ENCODE measurements around the gene METAP1D.
"Not testable (repeated sequence)": the region's sequence is repeated elsewhere in the genome, so short reads cannot be mapped to it uniquely, and the experiment has no call there.

The METAP1D gene

DNA sequence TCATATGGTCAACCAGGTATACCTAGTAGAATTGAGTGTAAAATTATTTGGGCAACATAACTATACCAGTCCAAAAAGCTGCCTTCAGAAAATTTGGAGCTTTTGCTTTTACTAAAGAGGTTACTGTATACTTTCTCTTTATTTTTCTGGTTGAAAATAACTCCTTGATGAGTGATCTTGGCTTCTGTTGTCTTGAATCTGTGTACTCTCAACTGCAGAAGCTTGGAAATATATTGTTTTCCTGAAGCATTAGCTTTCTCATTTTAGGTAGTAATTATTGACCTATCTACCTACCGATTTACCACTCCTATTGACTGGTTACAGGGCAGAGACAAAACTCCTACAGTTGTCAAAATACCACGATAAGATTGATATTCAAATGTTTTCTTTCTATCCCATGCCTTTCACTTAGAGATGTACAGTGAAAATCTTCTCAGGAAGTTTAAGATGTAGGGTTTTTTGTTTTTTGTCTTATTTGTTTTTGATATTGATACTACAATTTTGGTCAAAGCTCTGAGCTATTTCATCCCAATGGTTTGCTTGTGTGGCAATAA, 49.9 kb downstream of the METAP1D start:
- DNase-seq: no peak

DNA sequence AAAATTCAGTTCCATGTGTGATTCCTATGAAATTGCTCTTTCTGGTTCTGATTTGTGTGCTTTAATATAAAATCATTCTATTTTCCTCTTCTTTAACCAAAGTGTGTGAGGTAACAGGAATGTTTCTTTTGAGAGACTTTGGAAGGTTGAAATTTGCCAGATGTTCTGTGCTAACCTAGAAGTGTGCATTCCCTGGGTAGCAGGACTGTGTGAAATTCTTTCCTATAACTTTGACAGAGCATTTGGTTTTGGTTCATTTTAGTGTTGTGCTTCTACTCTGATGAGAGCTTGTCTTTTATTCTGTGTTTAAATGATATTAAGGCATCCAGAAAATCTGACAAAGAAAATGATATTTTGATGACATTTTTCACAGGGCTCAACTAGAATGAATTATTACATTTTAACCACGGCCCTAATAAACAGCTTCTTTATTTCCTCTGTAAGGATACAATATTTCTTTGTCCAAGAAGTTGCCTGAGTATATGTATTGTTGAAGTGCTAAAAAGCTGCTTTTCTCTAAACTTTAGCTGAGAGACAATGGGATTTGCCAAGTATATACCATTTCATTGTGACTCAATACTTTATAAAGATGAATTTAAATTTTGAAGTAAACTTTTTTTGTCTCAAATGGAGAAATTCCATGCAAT, 50.8 kb downstream of the METAP1D start:
- DNase-seq: no peak

DNA sequence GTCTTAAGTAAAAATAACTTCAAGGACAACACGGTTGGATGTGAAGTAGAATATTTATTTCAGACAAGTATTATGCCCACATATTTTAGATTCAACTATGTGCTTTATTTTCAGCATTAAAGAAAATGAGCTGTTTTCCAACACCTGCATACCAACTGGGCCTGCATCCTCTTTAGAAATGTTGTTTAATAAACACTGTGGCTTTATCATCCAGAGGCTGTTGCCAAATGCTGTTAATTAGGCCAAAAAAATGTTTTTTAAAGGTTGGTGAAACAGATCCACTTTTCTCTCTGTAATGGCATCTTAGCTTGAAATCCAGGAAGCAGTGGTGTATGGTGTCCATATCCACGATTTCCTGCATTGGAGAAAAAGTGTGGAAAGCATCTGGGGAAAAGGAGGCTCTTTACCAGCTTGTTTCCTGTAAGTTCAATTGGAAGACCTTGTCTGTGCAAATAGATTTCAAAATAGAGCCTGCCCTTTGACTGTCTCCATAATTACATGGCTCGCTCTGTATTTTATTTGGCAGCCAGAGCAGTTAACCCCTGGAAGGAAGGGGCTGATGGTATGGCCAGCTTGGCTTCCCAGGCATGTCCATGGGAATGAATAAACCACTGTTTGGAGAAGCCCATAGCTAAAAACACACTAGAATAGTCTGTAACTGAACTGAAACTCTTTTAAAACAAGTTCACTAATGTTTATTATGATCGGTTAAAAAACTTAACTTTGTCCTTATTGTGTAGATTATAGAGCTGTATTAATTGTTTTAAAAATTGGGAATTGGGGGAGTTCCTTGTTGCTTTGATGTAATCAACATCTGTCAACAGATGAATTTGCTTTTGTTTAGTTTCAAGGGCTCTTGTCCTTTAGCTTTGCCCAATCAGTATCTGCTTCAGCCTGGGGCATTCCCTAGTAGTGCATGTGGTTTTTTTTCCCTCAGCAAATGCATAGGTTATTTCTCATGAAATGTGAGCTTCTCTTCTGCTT, 52.5 kb downstream of the METAP1D start:
- DNase-seq: no peak

DNA sequence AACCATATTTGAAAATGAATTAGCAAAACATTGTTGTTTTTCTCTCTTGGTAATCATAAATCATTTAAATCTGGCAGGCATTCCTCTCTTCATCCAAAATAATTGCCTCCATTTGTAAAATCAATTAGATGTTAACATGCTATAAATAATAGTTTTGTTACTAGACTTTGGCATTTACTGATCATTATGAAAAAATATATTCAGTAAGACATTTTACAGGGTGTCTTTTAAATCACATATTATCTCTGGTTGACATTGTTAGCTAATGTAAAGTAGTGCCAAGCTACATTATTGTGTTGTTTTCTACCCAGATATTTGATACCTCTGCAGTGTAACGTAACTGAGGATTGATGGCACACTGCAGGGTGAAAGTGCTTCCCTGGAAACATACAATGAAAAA, 53.7 kb downstream of the METAP1D start:
- no peak for DNase-seq

DNA sequence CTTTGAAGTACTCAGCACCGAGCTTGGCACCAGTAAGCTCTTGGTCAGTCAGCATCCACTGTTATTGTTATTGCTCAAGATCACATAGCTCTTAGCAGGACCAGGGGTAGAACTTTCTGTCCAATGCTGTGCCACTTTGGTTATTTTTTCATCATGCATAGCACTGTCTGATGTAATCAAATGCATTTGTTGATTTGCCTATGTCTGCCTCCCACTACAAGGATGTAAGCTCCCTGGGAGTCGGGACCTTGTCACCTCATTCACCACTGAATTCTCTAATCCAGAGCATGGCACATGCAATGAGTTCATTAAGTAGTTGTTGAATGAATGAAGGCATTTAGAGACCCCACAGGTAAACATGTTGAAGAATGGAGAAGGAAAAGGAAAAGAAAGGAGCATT, 56.5 kb downstream of the METAP1D start:
- DNase-seq: no peak

DNA sequence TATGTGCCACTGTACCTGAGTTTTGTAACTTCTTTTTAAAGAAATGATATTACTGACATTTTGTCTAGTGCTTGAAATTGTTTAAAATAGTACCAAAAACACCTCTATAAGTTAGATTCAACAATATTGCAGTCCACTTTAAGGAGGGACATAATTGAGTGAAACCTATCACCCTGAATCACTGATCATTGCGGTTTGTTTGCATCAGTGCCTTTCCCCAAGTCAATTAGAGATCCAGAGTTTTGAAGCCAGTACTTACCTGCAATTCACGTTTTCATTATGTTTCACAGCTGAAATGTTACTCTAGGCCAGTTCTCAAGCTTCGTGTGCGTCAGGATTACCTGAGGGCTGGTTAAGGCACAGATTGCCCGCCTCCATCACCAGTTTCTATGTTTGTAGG, 58.9 kb downstream of the METAP1D start:
- DNase-seq: no peak

DNA sequence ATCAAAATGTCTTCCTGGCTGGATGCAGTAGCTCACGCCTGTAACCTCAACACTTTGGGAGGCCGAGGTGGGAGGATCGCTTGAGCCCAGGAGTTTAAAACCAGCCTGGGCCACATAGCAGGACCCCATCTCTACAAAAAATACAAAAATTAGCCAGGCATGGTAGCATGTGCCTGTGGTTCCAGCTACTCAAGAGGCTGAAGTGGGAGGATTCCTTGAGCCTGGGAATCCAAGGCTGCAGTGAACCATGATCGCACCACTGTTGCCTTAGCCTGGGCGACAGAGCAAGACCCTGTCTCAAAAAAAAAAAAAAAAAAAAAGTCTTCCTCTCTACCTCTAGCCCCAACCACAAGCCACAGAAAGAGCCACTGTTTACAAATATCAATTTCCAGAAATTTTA, 60.4 kb downstream of the METAP1D start:
- not testable (repeated sequence) for DNase-seq

DNA sequence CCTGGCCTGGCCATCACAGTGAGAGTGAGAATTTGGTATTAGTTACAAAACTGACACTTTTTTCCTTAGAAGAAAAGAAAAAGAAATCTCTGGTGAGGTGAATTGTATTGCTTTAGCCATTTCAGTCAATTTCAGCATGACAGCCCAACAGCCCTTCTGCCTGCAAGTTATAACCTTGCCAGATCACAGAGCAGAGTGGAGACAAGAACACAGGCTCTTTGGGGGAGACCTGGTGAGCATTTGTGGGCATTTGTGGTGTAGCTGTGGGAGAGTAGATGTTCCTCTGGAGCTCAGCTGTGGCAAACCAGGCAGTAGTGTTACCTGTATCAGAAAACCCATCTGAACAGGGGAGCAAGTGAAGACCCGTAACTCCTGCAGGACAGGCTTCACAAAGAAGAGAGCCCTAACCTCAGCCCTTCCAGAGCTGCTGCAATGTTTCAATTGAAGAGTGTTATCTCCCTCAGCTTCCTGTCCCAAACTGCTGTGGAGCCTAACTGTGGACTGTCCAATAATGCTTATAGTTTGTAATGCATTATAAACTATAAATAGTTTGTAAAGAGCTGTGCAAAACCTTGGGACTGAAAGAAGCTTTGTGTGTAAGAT, 62.8 kb downstream of the METAP1D start:
- no peak for DNase-seq

DNA sequence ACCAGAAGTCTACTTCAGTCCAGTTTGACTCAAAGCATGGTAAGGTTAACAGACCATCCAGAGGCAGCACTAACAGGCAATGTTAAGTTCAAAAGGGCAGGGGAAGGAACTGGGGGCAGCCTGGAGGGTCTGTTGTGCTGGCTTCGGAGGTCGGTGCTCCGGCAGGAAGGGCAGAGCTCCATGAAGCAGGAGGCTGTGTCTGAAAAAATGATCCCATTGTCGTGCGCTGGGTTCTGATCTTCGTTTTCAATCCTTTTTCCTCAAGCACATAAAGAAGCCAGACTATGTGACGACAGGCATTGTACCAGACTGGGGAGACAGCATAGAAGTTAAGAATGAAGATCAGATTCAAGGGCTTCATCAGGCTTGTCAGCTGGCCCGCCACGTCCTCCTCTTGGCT, 63.7 kb downstream of the METAP1D start:
- no peak for DNase-seq

DNA sequence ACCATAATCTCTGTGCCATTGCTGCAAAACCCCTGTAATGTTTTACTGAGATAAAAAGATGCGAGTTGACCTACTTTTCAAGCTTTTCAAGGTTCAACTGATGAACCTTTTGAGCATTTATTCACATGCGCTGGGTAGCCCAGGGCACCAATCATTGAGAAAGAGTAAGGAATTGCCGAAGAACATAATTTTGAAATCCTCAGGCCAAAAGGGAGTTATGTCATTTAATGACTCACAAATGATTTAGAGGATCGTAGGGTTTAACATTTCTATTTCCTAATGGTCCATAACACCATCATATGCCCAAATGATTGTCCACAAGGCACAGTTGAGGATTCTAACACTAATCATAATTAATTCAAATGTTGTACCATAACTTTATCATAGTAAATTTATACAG, 65.4 kb downstream of the METAP1D start:
- no peak for DNase-seq

DNA sequence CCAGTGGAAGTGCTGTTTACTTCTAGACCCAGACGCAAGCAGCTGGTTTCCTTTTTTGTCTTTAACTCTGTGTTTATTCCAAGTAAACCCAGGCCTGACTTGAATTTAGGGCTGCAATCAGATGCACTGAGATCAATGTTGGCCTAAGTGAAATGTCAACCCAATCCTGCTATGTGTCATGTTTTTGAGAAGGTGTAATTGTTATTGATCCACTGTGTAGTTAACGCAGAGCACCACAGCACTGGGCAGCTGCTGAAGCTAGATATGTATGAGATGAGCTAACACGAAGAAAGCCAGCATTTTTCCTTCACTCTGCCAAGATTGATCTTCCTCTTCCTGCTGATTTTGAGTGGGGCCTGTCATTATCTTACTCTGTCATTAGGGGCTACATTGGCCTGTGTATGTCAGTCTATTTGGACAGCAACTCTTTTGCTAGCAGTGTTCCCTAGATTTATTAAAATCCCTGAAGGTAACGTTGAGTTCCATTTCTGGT, 66.7 kb downstream of the METAP1D start:
- DNase-seq: no peak

DNA sequence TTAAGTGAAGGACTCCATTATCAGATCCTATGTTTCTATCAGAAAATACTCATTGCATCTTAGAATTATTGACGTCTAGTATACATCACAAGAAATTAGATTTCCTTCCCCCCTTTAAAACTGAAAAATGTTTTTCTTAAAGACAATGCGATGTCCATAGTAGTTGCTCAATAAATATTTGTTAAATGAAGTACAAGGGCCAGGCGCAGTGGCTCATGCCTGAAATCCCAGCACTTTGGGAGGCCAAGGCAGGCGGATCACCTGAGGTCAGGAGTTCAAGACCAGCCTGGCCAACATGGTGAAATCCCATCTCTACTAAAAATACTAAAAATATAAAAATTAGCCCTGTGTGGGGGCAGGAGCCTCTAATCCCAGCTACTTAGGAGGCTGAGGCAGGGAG, 68.2 kb downstream of the METAP1D start:
- DNase-seq: not testable (repeated sequence)

DNA sequence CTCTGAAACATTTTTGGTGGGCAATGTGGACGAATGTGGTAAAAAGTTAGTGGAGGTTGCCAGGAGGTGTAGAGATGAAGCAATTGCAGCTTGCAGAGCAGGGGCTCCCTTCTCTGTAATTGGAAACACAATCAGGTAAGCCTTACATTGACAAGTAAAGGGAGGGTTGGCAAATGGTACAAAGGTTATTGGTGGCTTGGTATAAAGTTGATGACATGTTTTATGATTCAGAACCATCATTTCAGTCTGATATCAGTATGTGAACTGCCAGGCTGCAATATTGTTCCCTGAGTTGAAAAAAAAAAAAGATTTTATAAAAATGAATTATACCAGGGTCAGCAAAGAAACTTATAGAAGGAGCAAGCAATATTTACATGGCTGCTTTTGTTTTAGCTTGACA, 71.2 kb downstream of the METAP1D start:
- DNase-seq: no peak

DNA sequence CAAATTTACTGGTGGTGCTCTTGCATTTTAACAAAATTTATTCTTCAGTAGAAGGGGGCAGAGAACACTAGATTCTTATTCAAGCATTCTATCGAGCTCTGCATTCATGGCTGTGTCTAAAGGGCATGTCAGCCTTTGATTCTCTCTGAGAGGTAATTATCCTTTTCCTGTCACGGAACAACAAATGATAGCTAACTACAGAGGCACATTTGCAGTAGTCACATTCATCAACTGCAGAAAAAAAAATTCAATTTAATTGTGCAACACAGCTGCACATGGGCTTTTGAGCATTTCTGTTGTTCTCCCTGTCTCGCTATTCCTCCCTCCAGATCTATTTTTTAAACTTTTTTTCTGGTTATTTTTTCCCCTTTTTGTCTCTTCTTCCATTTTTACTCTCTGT, 72.5 kb downstream of the METAP1D start:
- DNase-seq: no peak

DNA sequence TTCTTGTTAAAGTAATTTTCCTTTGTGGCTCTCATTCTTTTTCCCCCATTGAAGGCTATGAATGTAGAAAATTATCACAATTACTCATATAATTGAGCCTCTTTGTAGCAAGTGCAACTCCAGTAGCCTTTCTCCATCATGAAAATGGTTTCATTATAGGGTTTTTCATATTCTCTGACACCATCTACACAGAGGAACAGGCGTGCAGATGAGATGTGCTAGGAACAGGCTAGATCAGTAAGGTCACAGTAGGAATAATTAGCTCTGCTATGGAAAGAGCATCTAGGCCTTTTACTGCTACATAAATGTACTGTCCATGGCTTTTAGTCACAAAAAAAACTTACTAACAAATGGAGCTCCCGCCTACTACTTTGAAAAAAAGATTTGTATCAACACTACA, 73.0 kb downstream of the METAP1D start:
- DNase-seq: no peak

DNA sequence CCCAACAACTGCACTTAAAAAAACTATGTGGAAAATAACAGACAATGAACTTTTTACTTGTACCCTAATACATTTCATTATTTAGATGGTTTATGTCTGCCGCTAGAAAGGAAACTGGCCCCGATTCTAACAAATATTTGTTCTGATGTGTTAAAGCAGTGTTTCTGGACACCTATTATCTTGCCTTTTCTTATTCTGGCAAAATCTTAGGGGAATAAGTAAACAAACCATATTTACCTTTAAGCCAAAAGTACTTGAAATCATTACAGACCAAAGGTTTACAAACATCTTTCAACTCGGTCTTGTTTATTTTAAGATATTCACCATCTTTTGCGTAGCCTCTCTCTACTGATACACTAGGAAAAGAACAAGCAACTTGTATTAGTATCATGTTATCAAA, 73.8 kb downstream of the METAP1D start:
- DNase-seq: no peak

DNA sequence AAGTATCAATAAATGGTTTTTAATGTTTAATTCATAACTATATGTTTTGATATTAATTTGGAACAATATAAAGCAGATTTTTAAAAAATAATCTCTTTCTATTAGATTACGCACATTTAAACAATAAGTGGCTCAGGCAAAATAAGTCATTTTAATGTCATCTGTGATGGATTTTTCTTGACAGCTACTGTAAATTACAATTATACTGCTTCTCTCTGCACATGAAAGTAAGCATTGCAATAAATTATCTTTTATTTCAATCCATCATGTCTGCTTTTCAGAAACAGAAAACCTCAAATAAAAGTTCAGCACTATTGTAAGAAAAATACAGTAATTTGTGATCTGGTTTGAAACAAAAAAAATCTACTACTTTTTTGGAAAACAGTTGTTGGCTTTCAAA, 74.5 kb downstream of the METAP1D start:
- no peak for DNase-seq

DNA sequence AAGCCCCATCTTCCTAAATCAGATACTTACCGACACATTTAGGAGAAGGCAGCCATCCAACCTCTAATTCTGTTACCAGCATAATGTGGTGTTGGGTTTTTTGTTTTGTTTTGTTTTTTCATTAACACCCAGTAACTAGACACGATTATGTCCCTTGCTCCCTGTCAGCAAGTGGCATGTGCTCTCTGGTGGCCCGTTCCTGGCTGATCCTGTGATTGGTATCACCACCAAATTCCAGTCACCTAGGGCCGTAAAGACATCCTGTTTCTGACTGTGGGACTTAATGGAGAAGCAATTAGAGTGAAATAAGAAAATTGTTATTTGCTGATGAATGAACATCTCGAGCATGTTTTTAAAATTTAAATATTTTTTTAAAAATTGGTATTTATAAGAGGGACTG, 79.7 kb downstream of the METAP1D start:
- no peak for DNase-seq

DNA sequence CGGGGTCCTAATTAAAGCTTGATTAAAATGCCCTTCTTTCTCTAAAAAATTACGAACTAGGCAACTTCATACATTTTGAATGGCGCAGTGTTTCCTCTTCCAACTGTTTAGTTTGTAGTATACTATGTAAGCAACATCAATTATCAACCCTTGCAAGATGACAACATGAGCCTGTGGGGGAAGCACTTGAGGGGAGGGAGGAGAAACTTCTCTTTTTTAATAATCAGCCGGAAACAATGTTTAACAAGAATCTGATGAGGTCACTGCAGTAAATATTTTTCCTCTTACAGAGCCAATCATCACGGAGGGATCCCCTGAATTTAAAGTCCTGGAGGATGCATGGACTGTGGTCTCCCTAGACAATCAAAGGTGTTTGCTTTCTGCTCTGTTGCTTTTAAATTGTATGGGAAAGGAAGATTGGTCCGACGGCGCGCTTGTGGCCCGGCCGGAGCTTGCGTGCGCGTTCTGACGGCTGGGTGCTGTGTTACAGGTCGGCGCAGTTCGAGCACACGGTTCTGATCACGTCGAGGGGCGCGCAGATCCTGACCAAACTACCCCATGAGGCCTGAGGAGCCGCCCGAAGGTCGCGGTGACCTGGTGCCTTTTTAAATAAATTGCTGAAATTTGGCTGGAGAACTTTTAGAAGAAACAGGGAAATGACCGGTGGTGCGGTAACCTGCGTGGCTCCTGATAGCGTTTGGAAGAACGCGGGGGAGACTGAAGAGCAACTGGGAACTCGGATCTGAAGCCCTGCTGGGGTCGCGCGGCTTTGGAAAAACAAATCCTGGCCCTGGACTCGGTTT, 80.3 kb downstream of the METAP1D start:
- DNase-seq: peak in 1 of 2 donors; percentile 3

DNA sequence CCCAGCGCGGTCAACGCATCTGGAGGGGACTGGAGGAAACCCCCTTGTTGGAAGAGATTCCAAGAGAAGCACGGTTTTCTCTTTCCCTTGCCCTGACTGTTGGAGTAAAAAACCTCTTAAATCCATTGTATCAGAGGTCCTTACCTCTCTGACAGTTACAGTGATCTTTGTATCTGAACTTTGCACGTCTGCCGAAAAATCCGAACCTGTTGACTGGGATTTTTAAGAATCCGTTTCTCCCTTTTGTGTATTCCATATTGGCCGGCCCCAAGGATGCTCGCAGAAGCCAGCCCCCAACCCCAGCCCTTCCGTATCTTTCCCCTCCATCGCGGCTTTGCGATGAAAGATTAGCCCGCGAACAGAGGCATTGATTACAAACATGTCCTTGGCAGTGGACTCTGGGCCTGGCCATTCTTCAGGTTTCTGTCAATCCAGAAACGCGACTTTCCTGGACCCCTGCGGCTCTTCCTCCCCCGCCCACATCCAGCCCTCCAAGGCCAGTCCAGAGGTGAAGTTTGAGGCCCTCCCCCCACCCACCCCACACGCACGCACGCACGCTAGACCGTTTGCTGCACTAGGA, 81.0 kb downstream of the METAP1D start:
- DNase-seq: no peak

DNA sequence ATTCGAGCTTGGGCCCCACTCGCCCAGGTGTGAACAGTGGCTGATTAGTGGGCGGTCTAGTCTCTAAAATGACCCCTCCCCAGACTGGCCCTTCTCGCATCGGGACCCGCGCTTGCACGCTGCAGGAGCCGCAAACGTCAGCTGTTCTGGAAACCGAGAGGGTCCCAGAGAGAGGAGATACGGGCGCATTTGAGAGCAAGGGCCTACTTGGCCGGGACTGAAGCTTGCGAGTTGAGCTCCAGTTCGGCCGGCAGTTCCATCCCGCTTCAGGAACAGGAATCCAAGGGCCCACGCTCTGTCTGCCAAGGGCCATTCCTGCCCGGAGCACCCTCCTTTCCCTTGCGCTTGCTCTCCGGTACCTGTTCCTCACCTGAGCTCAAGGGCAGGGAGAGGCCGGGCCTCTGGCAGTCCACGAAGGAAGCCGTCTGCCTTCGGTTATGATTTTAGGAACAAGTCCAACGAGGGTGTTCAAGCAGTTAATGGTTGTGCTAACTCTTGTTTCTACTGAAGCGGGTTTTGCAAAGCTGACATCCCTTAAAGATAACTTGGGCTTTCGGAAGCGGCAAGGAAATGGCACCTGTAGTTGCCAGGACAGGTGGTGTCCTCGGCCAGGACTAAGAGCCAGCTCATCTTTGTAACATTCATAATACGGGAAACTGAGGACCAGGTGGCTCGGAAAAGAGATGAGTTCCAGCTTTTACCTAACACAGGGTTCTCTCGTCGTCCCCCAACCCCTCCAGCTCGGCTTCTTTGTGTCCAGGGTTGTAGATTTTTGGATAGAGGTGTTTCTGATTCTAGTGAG, 81.7 kb downstream of the METAP1D start:
- peak in 1 of 2 donors; percentile 2 for DNase-seq

All from CD4-positive, alpha-beta T cell treated with Interleukin-4 for 1 hour (primary cell).